HG03060 (cell line): ENCODE data around the gene PODXL2.

Experiments
- ATAC-seq: cut with Tn5 transposase; IDR thresholded peaks from one replicate; pipeline ENCODE4 v1.9.1; 2021; ENCODE audit warnings: low read depth, moderate number of reproducible peaks; ENCODE audit not compliant: unreplicated experiment

PODXL2 gene

GRCh38 chr3:127717357-127718244 is 88.6 kb downstream of the PODXL2 start:
- no peak for ATAC-seq

GRCh38 chr3:127718245-127718915 is 89.4 kb downstream of the PODXL2 start:
- ATAC-seq, result no peak

GRCh38 chr3:127718916-127719290 is 89.9 kb downstream of the PODXL2 start:
- ATAC-seq, result no peak

- no peak for ATAC-seq
These were observed 90.4 kb downstream of the PODXL2 start for GRCh38 chr3:127719369-127719768.

- no peak for ATAC-seq
These were observed 91.3 kb downstream of the PODXL2 start for GRCh38 chr3:127720161-127720823.

- no peak for ATAC-seq
These were observed 92.3 kb downstream of the PODXL2 start for GRCh38 chr3:127720985-127721935.

- ATAC-seq, result no peak
These were observed 93.3 kb downstream of the PODXL2 start for GRCh38 chr3:127722091-127722784.
